Stimulated activated CD4-positive, alpha-beta T cell treated with anti-CD3 and anti-CD28 coated beads, Interleukin-1b, Interleukin-23, amount 100 ng/mL, for 24 hours (primary cell): ENCODE data around the gene ZNF491.
"Not testable (repeated sequence)": the region's sequence is repeated elsewhere in the genome, so short reads cannot be mapped to it uniquely, and the experiment has no call there.

Source experiments
- DNase-seq, 4 experiments: peaks; one replicate each; pipeline ENCODE4 v3.0.0-alpha.2; 2020; ENCODE audit warnings: low read depth in 4 of 4, low spot score in 1 of 4

Gene ZNF491

GRCh38 chr19:11798391-11799330 lies at the start of gene ZNF491:
ZNF491 (plus strand) TSS chr19:11798523; CDS start chr19:11805954, 7,431 bp downstream.
- DNase-seq: peak; percentile 57 to 88 (median 76)

DNA sequence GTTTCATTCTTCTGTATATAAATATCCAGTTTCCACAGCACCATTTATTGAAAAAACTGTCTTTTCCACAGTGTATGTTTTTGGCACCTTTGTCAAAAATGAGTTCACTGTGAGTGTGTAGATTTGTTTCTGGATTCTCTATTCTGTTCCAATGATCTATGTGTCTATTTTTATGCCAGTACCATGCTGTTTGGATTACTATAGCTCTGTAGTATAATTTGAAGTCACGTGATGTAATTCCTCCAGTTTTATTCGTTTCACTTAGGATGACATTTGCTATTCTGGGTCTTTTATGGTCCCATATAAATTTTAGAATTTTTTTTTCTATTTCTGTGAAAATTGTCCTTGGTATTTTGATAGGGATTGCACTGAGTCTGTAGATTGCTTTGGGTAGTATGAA lies 48.6 kb upstream of the ZNF491 start:
- no peak for DNase-seq

DNA sequence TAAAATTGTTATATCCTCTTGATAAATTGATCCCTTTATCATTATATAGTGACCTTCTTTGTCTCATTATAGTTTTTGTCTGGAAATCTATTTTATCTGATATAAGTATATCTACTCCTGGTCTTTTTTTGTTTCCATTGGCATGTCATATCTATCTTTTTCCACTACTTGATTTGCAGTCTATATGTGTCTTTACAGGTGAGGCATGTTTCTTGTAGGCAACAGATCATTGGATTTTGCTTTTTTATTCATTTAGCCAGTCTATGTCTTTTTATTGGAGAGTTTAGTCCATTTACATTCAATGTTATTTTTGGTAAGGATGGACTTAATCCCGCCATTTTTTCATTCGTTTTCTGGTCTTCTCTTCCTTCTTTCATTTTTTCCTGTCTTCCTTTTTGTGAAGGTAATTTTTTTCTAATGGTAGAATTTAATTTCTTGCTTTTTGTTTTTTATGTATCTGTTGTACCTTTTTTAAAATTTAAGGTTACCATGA lies 46.0 kb upstream of the ZNF491 start:
- DNase-seq: no peak

DNA sequence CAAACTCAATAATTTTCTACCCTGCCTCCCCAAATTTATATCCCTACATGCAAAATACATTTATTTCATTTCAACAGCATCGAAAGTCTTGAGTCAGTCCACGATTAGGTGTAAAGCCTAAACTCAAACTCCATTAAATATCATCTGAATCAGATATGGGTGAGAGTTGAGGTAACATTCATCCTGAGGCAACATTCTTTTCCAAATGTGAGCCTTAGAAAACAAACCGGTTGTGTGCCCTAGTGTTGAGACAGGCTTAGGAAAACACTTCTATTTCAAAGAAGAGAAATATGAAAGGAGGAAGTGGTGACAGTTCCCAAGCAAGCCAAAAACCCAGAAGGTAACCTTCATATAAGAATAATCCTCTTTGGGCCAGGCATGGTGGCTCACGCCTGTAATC lies 43.7 kb upstream of the ZNF491 start:
- no peak for DNase-seq

DNA sequence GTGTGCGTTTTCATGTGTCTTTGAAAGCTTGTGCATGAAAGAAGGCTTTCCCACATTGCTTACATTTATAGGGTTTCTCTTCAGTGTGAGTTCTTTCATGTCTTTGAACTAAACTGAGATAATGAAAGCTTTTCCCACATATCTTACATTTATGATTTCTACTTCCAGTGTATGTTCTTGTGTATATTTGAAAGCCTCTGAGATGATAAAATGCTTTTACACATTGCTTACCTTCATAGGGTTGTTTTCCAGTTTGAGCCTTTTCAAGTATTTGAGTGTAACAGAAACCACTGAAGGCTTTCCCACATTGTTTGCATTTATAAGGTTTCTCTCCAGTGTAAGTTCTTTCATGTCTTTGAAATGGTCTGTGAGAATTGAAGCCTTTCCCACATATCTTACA lies 41.4 kb upstream of the ZNF491 start:
- DNase-seq: no peak

DNA sequence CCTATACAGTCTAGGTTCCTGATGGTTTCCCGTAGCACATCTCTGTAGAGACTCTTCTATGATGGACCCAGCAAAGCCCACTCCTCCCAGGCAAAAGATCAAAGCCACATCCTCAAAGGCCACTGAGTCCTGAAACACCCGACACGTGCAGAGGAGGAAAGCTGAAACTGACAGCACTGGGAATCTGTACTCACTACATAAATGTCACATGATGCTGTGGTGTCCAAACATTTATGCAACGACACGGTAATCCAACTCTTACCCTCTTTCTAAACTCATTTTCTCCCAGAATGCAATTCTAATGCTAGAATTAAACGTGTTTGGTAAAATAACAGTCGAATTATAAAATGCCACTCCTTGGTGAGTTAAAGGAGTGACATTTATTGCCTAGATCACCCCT lies 38.5 kb upstream of the ZNF491 start:
- DNase-seq: no peak

- no peak for DNase-seq
Observed at GRCh38 chr19:11763117-11763516, 35.2 kb upstream of the ZNF491 start.

DNA sequence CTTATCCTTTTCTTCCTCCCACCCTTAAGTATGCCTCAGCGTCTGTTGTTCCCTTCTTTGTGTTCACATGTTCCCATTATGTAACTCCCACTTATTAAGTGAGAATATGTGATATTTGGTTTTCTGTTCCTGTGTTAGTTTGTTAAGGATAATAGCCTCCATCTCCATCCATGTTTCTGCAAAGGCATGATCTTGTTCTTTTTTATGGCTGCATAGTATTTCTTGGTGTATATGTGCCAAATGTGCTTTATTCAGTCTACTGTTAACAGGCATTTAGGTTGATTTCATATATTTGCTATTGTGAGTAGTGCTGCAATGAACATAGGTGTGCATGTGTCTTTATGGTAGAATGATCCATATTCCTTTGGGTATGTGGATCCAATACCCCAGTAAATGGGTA lies 34.7 kb upstream of the ZNF491 start:
- DNase-seq: no peak

- DNase-seq: peak; percentile 82 to 95 (median 92)
Observed at GRCh38 chr19:11766597-11767591, 31.4 kb upstream of the ZNF491 start, which contains the start of gene ZNF441. ZNF441 (plus strand) TSS chr19:11767000; CDS start chr19:11767194, 194 bp downstream.

GRCh38 chr19:11767633-11768133 lies 30.6 kb upstream of the ZNF491 start:
- DNase-seq: peak in 1 of 4 experiments; percentile 13

- DNase-seq: no peak
Observed at GRCh38 chr19:11769995-11770394, 28.3 kb upstream of the ZNF491 start.

- DNase-seq: not testable (repeated sequence)
Observed at GRCh38 chr19:11771520-11771919, 26.8 kb upstream of the ZNF491 start.

DNA sequence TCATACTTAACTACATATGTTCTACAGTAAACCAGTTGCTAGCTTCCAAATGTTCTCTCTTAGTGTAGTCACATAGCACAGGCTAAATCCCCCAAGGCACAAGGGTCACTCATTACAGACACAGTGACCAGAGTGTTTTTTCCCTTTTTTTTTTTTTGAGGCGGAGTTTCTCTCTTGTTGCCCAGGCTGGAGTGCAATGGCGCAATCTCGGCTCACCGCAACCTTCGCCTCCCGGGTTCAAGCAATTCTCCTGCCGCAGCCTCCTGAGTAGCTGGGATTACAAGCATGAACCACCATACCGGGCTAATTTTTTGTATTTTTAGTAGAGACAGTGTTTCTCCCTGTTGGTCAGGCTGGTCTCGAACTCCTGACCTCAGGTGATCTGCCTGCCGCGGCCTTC lies 21.7 kb upstream of the ZNF491 start:
- not testable (repeated sequence) for DNase-seq

DNA sequence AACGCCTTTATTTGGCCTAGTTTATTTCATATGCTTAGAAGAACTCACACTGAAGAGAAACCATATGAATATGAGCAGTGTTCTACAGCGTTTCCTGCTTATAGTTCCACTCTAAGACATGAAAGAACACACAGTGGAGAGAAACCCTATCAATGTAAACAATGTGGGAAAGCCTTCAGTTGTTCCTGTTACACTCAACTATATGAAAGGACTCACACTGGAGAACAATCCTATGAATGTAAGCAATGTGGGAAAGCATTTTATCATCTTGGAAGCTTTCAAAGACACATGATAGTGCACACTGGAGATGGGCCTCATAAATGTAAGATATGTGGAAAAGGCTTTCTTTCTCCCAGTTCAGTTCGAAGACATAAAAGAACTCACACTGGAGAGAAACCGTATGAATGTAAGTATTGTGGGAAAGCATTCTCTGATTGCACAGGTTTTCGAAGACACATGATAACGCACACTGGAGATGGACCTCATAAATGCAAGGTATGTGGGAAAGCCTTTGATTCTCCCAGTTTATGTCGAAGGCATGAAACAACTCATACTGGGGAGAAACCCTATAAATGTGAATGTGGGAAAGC lies 17.8 kb upstream of the ZNF491 start:
- no peak for DNase-seq

DNA sequence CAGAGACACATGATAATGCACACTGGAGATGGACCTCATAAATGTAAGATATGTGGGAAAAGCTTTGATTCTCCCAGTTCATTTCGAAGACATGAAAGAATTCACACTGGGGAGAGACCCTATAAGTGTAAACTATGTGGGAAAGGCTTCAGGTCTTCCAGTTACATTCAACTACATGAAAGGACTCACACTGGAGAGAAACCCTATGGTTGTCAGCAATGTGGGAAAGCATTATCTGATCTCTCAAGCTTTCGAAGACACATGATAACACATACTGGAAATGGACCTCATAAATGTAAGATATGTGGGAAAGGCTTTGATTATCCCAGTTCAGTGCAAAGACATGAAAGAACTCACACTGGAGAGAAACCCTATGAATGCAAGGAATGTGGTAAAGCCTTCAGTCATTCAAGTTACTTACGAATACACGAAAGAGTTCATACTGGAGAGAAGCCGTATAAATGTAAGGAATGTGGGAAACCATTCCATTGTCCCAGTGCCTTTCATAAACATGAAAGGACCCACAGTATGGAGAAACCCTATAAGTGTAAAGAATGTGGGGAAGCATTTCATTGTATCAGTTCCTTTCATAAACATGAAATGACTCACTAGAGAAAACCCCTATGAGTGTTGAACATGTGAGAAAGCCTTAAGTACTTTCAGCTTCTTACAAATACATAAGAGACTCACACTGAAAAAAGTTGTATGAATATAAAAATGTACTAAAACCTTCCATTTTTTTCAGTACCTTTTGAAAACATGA lies 16.8 kb upstream of the ZNF491 start:
- DNase-seq: no peak

GRCh38 chr19:11783767-11784166 lies 14.6 kb upstream of the ZNF491 start:
- no peak for DNase-seq

GRCh38 chr19:11784356-11784755 lies 14.0 kb upstream of the ZNF491 start:
- no peak for DNase-seq

DNA sequence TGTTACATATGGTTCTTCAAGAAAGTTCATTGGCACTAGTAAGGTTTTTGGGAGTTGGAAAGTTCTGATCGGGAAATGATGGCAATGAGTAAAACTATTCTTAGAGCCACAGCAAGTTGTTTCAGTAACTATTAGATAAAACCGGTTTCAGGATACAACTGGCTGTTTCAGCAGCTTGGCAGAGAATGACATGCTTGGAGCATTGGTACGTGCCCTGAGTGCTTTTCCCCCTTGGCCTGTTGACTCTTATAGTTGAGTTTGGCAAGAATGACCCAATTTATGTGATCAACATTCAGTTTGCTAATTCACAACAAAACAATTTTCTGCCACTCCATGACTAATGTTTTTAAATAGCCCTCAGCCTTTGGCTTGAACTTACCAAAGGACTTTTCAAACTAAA lies 10.8 kb upstream of the ZNF491 start:
- DNase-seq: no peak

DNA sequence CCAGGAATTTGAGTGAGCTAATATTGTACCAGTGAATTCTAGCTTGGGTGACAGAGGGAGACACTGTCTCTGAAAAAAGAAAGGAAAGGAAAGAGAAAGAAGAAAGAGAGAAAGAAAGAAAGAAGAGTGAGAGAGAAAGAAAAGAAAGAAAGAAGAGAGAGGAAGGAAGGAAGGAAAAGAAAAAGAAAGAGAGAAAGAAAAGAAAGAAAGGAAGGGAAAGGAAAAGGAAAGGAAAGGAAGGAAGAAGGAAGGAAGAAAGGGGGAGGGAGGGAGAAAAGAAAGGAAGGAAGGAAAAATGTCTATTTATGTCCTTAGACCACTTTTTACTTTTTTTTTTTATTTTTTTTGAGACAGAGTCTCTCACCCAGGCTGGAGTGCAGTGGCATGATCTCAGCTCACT lies 5.4 kb upstream of the ZNF491 start:
- DNase-seq: no peak

- DNase-seq: peak; percentile 47 to 64 (median 62)
Observed at GRCh38 chr19:11797491-11797890, 832 bp upstream of the ZNF491 start.
